Natural killer cell treated with Interleukin-12 subunit alpha and Interleukin-12 subunit beta and Interleukin-15 and Interleukin-18, amount 100 ng/mL, for 72 hours (primary cell): ENCODE measurements around the gene EXTL1. TPM values are rescaled to one million over a fixed set of nuclear protein-coding genes. Genes with fewer than 3 reads are reported as not detected.

Experiments used
- ATAC-seq, 2 donors: fragments of 150-1000 bp; cut with Tn5 transposase in 1 of 2; sonication (Bioruptor Pico), chemical (Tn5 transposase) in 1 of 2; 2 replicates each; pipeline ENCODE4 v1.10.0; 2021
- DNase-seq: peaks from one replicate; pipeline ENCODE4 v3.0.0; 2022; ENCODE audit warnings: low spot score
- H3K27ac Mint-ChIP-seq, 2 donors: 1 replicate in 1 of 2; 2 replicates in 1 of 2; pipeline ENCODE4 v1.8.0; 2022; ENCODE audit warnings: mixed read lengths in 2 of 2, mild to moderate bottlenecking in 1 of 2, moderate library complexity in 1 of 2
- H3K27me3 Mint-ChIP-seq, 2 donors: 1 replicate in 1 of 2; 2 replicates in 1 of 2; pipeline ENCODE4 v1.8.0; 2022; ENCODE audit warnings: mixed read lengths in 2 of 2
- H3K36me3 Mint-ChIP-seq: one replicate; pipeline ENCODE4 v1.8.0; 2022; ENCODE audit warnings: mixed read lengths
- H3K4me1 Mint-ChIP-seq, 2 donors: 1 replicate in 1 of 2; 2 replicates in 1 of 2; pipeline ENCODE4 v1.8.0; 2022; ENCODE audit warnings: low read depth in 2 of 2, mixed read lengths in 2 of 2, mild to moderate bottlenecking in 1 of 2
- H3K4me3 Mint-ChIP-seq: one replicate; pipeline ENCODE4 v1.8.0; 2022; ENCODE audit warnings: mixed read lengths
- H3K9me3 Mint-ChIP-seq: 2 replicates; pipeline ENCODE4 v1.8.0; 2022; ENCODE audit warnings: mixed read lengths
- total RNA-seq, 2 donors: library from RNA; stranded (reverse); gene quantifications; one replicate each; pipeline ENCODE4 v1.2.3, GENCODE V29; 2022

Gene EXTL1
- total RNA-seq, 2 donors from 2014 or later: not detected

- no peak for DNase-seq
- H3K4me1 Mint-ChIP-seq: peaks cover 3 to 4% of the 10 kb centered on the region in 2 donors
- no peak for ATAC-seq
- H3K36me3 Mint-ChIP-seq: no peaks in the 10 kb centered on the region
- peaks cover 0 to 7% of the 10 kb centered on the region in 2 donors for H3K27me3 Mint-ChIP-seq
- H3K27ac Mint-ChIP-seq: no peak overlapping the region
- H3K9me3 Mint-ChIP-seq: no peaks in the 10 kb centered on the region
- H3K4me3 Mint-ChIP-seq: no peak overlapping the region
These were observed 11.7 kb upstream of the EXTL1 start for GRCh38 chr1:26009796-26010447.

DNA sequence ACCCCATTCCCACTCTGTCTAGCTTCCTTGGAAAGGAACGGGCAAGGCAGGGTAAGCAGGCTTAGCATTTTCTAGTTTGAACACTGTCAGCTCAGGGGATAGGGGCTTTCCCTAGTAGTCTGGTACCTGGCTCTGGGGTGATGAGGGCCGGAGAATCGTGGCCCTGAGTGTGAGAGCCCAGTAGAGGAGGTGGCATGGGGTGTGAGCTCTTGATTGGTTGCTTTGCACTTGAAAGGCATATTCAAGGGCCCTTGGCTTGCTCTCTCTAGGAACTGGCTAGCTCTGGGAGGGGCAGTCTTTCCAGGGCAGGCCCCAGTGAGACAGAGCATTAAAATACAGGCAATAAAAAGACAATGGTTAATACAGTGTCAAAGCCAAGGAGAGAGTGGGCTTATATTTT, 10.8 kb upstream of the EXTL1 start:
- DNase-seq: no peak
- Mint-ChIP-seq H3K4me1 (peaks cover 3 to 4% of the 10 kb centered on the region in 2 donors), H3K36me3 (no peaks in the 10 kb centered on the region), H3K27ac (no peak overlapping the region), H3K27me3 (peaks cover 0 to 7% of the 10 kb centered on the region in 2 donors), H3K4me3 (no peak overlapping the region), H3K9me3 (no peaks in the 10 kb centered on the region)
- ATAC-seq: no peak

DNA sequence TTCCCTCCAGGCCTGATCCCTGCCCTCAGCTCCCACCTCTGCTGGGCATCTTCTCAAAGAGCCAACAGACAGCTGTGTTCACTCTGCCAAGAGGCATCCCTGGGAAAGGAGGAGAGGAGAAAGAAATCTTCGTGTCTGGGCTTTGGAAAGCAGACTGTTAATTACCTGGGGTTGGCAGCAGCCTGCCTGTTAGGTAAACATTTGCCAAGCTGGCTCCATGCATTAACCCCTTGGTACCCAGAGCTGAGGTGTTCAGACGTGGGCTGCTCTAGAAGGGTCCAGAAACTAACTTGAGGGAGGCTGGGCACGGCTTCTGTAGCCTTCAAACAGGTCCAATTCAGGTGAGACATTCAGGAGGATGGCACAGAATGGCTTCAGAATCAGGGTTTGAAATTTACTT, 8.7 kb upstream of the EXTL1 start:
- Mint-ChIP-seq H3K9me3 (no peaks in the 10 kb centered on the region), H3K27ac (no peak overlapping the region), H3K4me1 (peaks cover 3 to 4% of the 10 kb centered on the region in 2 donors), H3K27me3 (peaks cover 0 to 4% of the 10 kb centered on the region in 2 donors), H3K36me3 (no peaks in the 10 kb centered on the region), H3K4me3 (no peak overlapping the region)
- DNase-seq (no peak), ATAC-seq (no peak)

- Mint-ChIP-seq H3K36me3 (no peaks in the 10 kb centered on the region), H3K4me3 (no peak overlapping the region), H3K9me3 (no peaks in the 10 kb centered on the region), H3K4me1 (peaks cover 3 to 4% of the 10 kb centered on the region in 2 donors), H3K27me3 (peaks cover 0 to 4% of the 10 kb centered on the region in 2 donors), H3K27ac (no peak overlapping the region)
- no peak for ATAC-seq
- no peak for DNase-seq
These were observed 7.4 kb upstream of the EXTL1 start for GRCh38 chr1:26014179-26014578.

DNA sequence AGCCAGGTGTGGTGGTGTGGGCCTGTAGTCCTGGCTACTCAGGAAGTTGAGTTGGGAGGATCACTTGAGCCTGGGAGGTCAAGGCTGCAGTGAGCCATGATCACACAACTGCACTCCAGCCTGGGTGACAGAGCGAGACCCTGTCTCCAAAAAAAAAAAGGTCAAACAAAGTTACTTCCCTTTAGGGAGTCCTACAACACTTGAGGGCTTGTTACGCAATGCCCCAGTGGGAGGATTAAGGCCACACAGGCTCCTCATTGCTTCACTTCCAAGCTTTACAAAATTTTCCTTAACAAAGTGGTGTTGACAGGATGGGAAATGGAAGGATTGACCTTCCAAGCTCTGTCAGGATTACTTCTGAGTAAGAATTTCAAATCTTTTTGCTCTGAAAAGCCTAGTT, 6.2 kb upstream of the EXTL1 start:
- H3K36me3 Mint-ChIP-seq: no peaks in the 10 kb centered on the region
- peaks cover 7 to 9% of the 10 kb centered on the region in 2 donors for H3K4me1 Mint-ChIP-seq
- H3K4me3 Mint-ChIP-seq: no peak overlapping the region
- peaks cover 0 to 3% of the 10 kb centered on the region in 2 donors for H3K27me3 Mint-ChIP-seq
- no peak overlapping the region for H3K27ac Mint-ChIP-seq
- no peak for ATAC-seq
- no peaks in the 10 kb centered on the region for H3K9me3 Mint-ChIP-seq
- no peak for DNase-seq

DNA sequence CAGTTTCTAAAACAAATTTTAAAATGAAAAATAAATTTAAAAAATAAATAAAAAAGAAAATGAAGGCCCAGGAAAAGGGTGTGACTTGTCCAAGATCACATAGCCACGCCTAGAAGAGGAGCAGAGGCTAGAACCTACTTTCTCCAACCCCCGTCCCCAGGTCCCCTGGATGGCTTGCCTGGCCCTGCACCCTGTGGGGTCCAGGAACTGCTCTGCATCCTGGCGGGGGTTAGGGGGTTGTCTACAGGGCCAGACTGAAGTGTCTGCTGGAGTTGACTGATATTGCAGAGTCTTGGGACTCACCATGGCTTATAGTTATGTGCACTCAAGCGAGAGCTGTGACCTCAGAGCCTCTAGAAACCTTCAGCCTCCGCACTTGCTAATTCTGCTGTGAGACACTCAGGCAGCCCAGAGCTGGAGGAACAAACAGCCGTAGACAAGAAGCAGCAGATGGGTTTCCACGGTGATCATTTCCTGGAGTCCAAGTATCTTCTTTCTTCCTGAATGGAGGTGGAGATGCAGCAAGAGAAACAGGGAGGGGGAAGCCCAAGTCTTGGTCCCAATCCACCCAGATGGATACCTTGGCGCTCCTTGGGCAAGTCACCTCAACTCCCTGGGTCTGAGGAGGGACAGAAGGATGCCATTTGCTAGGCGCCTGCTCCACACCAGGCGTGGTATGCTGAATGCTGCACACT, 5.2 kb upstream of the EXTL1 start:
- H3K4me3 Mint-ChIP-seq: no peak overlapping the region
- ATAC-seq (no peak), DNase-seq (no peak)
- no peak overlapping the region for H3K27ac Mint-ChIP-seq
- no peaks in the 10 kb centered on the region for H3K36me3 Mint-ChIP-seq
- H3K4me1 Mint-ChIP-seq: peaks cover 7 to 9% of the 10 kb centered on the region in 2 donors
- no peaks in the 10 kb centered on the region for H3K9me3 Mint-ChIP-seq
- H3K27me3 Mint-ChIP-seq: peaks cover 0 to 3% of the 10 kb centered on the region in 2 donors

GRCh38 chr1:26016953-26017545, 4.5 kb upstream of the EXTL1 start:
- Mint-ChIP-seq H3K4me1 (peaks cover 7 to 9% of the 10 kb centered on the region in 2 donors), H3K9me3 (no peaks in the 10 kb centered on the region), H3K36me3 (no peaks in the 10 kb centered on the region), H3K27ac (no peak overlapping the region), H3K27me3 (peaks cover 0 to 3% of the 10 kb centered on the region in 2 donors), H3K4me3 (no peak overlapping the region)
- no peak for ATAC-seq
- DNase-seq: no peak

DNA sequence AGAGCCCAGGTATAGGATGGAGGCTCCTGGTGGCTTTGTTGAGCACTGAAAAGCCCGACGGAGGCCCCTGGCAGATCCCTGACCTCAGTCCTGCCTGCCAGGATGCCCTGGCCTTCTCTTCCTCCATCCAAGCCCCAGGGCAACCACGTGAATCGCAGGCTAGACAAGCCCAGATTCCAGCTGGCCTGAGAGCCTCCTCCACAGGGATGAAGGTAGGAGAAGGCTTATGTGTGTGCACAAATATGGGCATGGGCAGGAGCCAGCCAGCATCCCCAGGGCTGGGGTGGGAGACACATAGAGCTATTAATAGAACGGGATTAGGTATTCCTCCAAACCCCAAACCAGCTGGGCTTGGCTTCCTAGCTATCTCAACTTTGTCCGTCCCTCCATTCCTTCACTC, 4.0 kb upstream of the EXTL1 start:
- H3K4me3 Mint-ChIP-seq: no peak overlapping the region
- H3K4me1 Mint-ChIP-seq: peaks cover 7 to 9% of the 10 kb centered on the region in 2 donors
- H3K9me3 Mint-ChIP-seq: no peaks in the 10 kb centered on the region
- peaks cover 0 to 3% of the 10 kb centered on the region in 2 donors for H3K27me3 Mint-ChIP-seq
- ATAC-seq: no peak
- no peak overlapping the region for H3K27ac Mint-ChIP-seq
- no peaks in the 10 kb centered on the region for H3K36me3 Mint-ChIP-seq
- no peak for DNase-seq

DNA sequence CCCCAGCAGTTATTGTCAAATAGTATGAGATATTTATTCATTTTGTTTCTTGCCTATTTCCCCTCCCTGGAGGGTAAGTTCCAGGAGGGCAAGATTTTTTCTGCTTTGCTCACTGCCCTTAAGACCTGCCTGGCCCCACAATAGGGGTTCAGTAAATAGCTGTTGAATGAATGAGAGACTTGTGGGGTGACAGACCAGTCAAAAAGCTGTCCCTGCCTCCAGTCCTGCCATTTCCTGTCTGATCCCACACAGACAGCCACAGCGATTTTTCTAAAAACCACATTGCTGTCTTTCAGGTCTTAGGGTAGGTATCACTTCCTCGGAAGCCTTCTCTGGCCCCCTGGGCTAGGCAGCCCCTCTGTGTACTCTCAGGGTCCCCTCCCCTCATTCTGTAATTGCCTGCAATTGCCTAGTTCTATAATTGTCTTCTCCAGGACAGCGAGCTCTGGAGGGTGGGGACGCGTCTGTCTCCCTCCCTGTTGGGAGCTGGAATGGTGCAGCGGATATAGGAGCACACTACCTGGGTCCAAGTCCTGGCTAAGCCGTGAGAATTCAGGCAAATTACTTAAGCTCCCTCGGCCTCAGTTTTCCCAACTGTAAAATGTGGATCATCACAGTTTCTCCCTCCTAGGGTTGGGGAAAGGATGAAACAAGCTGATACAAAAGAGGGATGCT, 1.8 kb upstream of the EXTL1 start:
- ATAC-seq (no peak), DNase-seq (no peak)
- Mint-ChIP-seq H3K27ac (no peak overlapping the region), H3K4me1 (peaks cover 7 to 9% of the 10 kb centered on the region in 2 donors), H3K9me3 (no peaks in the 10 kb centered on the region), H3K4me3 (no peak overlapping the region), H3K36me3 (no peaks in the 10 kb centered on the region), H3K27me3 (peaks cover 0 to 3% of the 10 kb centered on the region in 2 donors)

- ATAC-seq (no peak), DNase-seq (no peak)
- H3K27me3 Mint-ChIP-seq: peaks cover 0 to 3% of the 10 kb centered on the region in 2 donors
- no peak overlapping the region for H3K27ac Mint-ChIP-seq
- no peaks in the 10 kb centered on the region for H3K9me3 Mint-ChIP-seq
- H3K36me3 Mint-ChIP-seq: no peaks in the 10 kb centered on the region
- H3K4me3 Mint-ChIP-seq: no peak overlapping the region
- peaks cover 7 to 9% of the 10 kb centered on the region in 2 donors for H3K4me1 Mint-ChIP-seq
These were observed 1.2 kb upstream of the EXTL1 start for GRCh38 chr1:26020330-26020768.

DNA sequence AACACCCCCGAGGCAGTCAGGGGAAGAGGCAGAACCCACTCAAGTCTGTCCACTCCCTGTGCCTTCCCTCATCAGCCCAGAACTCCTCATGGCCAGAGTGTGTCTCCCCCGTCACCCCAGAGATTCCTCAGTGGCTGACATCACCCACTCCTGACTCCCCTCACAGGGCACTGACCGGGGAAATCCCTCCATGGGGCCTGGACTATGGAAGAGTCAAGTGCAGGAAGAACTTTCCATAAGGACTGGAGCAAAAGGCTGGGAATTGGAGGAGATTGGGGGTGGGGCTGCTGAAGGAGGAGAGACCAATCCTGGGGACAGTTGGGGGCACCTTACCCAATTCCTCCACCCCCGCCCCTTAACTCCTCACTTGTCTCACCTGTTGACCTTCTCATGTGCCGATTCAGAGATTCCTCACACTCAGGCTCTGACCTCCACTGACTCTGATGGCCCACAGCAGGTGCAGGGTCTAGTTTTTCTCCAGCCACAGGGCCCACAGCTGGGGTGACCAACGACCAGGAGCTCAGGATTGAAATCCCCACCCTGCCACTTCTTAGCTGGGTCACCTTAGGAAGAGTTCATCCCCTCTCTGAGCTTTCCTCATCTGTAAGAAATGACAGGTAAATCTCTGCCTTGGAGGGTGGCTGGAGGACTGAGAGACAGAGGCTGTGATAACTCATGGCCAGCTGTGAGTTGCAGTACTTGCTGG, 481 bp upstream of the EXTL1 start:
- Mint-ChIP-seq H3K27me3 (peaks cover 0 to 3% of the 10 kb centered on the region in 2 donors), H3K4me3 (no peak overlapping the region), H3K36me3 (no peaks in the 10 kb centered on the region), H3K27ac (no peak overlapping the region), H3K9me3 (no peaks in the 10 kb centered on the region), H3K4me1 (peaks cover 7 to 9% of the 10 kb centered on the region in 2 donors)
- DNase-seq (no peak), ATAC-seq (no peak)

GRCh38 chr1:26022404-26022779, 817 bp downstream of the EXTL1 start:
- no peak for DNase-seq
- H3K27ac Mint-ChIP-seq: no peak overlapping the region
- H3K36me3 Mint-ChIP-seq: no peaks in the 10 kb centered on the region
- H3K4me1 Mint-ChIP-seq: peaks cover 7 to 9% of the 10 kb centered on the region in 2 donors
- peaks cover 0 to 3% of the 10 kb centered on the region in 2 donors for H3K27me3 Mint-ChIP-seq
- no peaks in the 10 kb centered on the region for H3K9me3 Mint-ChIP-seq
- H3K4me3 Mint-ChIP-seq: no peak overlapping the region
- peak in 1 of 2 donors; percentile 8 for ATAC-seq

- Mint-ChIP-seq H3K4me3 (no peak overlapping the region), H3K36me3 (no peaks in the 10 kb centered on the region), H3K27ac (no peak overlapping the region), H3K27me3 (peaks cover 0 to 3% of the 10 kb centered on the region in 2 donors), H3K9me3 (no peaks in the 10 kb centered on the region), H3K4me1 (peaks cover 7 to 9% of the 10 kb centered on the region in 2 donors)
- DNase-seq (no peak), ATAC-seq (peak in 1 of 2 donors; percentile 11)
These were observed 1.4 kb downstream of the EXTL1 start for GRCh38 chr1:26023009-26023408.
